A673 (cell line): ENCODE results near the gene MRPL12.

Experiments used
- EZH2 ChIP-seq: fragments of 200-600 bp; sonication (generic); IDR thresholded peaks from 2 replicates; pipeline ENCODE4 v1.6.1; 2017; ENCODE audit warnings: borderline replicate concordance, low read depth, mild to moderate bottlenecking, mixed read lengths, antibody characterized with exemption, low read length; ENCODE audit not compliant: poor library complexity, severe bottlenecking
- TF ChIP-seq, protein P1 (sequence below): fragments of 300-800, 200-600 bp; sonication (generic); conservative IDR thresholded peaks from 2 replicates; pipeline ENCODE4 v1.5.1; 2017; ENCODE audit warnings: low read depth, mild to moderate bottlenecking, antibody characterized with exemption, low read length, moderate library complexity, mixed read lengths

DNA sequence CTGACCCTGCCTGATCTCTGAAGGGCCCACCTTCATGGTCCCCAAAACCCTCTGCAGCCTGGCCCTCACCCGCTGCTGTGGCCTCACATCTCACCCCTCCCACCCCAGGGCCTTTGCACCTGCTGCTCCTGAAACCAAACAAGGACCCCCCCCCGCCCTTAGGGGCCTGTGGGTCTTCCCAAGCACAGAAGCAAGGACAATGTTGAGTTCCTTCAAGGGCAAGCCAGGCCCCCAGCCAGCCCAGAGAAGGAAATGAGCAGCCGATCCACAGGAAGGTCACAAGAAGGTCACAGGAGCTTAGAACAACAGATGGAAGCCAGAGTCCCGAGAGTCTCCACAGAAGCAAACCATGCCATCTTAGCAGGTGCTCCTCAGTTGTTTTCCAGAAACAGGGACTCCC, 46.3 kb upstream of the MRPL12 start:
- no peak for TF ChIP-seq EZH2
- TF ChIP-seq, protein P1, sequence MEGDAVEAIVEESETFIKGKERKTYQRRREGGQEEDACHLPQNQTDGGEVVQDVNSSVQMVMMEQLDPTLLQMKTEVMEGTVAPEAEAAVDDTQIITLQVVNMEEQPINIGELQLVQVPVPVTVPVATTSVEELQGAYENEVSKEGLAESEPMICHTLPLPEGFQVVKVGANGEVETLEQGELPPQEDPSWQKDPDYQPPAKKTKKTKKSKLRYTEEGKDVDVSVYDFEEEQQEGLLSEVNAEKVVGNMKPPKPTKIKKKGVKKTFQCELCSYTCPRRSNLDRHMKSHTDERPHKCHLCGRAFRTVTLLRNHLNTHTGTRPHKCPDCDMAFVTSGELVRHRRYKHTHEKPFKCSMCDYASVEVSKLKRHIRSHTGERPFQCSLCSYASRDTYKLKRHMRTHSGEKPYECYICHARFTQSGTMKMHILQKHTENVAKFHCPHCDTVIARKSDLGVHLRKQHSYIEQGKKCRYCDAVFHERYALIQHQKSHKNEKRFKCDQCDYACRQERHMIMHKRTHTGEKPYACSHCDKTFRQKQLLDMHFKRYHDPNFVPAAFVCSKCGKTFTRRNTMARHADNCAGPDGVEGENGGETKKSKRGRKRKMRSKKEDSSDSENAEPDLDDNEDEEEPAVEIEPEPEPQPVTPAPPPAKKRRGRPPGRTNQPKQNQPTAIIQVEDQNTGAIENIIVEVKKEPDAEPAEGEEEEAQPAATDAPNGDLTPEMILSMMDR: no peak
